Keratinocyte (primary cell): Measurements from ENCODE around the gene ADAMTS7. TPM values are rescaled to one million over a fixed set of nuclear protein-coding genes. Genes with fewer than 3 reads are reported as not detected.
"Not testable (repeated sequence)": the region's sequence is repeated elsewhere in the genome, so short reads cannot be mapped to it uniquely, and the experiment has no call there.

ENCODE experiments used
- DNase-seq: peaks from one replicate; pipeline ENCODE4 v3.0.0-alpha.2; 2011; ENCODE audit warnings: low read depth, missing footprints, low spot score
- FAIRE-seq: peaks from 2 replicates; lab custom pipeline; 2011; peaks lifted over from hg19 to GRCh38; lab: Jason Lieb, UNC
- H2AFZ ChIP-seq: 2 replicates; pipeline ENCODE4 v1.6.0; 2012; ENCODE audit warnings: low read length, control low read depth, inconsistent platforms; ENCODE audit not compliant: control insufficient read depth
- H3K27ac ChIP-seq: 2 replicates; pipeline ENCODE4 v1.5.1; 2011; ENCODE audit warnings: low read length; ENCODE audit not compliant: control insufficient read depth, insufficient read depth
- H3K27me3 ChIP-seq: 3 replicates; pipeline ENCODE4 v1.6.0; 2011; ENCODE audit warnings: low read length; ENCODE audit not compliant: control insufficient read depth, insufficient read depth; ENCODE audit errors: extremely low read depth
- H3K36me3 ChIP-seq, 2 experiments: 2 replicates in 1 of 2; 3 replicates in 1 of 2; pipeline ENCODE4 v1.5.1; 2011; ENCODE audit warnings: low read length in 2 of 2, mild to moderate bottlenecking in 1 of 2; ENCODE audit not compliant: control insufficient read depth in 2 of 2, insufficient read depth in 2 of 2; ENCODE audit errors: extremely low read depth in 1 of 2
- H3K4me1 ChIP-seq: 3 replicates; pipeline ENCODE4 v1.5.1; 2011; ENCODE audit warnings: low read length; ENCODE audit not compliant: control insufficient read depth, insufficient read depth; ENCODE audit errors: extremely low read depth
- H3K4me2 ChIP-seq: 3 replicates; pipeline ENCODE4 v1.6.0; 2011; ENCODE audit warnings: low read depth, low read length; ENCODE audit not compliant: control insufficient read depth, insufficient read depth; ENCODE audit errors: extremely low read depth
- H3K4me3 ChIP-seq, 3 experiments: fragments of 200-600 bp in 1 of 3; sonication (generic) in 1 of 3; 2 replicates in 2 of 3; 3 replicates in 1 of 3; pipeline ENCODE4 v1.5.1; 2011 to 2016; ENCODE audit warnings: low read length in 3 of 3, mild to moderate bottlenecking in 3 of 3, control low read depth in 2 of 3, inconsistent platforms in 1 of 3, low read depth in 1 of 3, mixed read lengths in 1 of 3, mixed run types in 1 of 3, moderate library complexity in 1 of 3; ENCODE audit not compliant: control insufficient read depth in 2 of 3, insufficient read depth in 2 of 3; ENCODE audit errors: extremely low read depth in 1 of 3
- H3K79me2 ChIP-seq: 2 replicates; pipeline ENCODE4 v1.6.0; 2012; ENCODE audit warnings: low read length; ENCODE audit not compliant: control insufficient read depth, insufficient read depth
- H3K9ac ChIP-seq: 3 replicates; pipeline ENCODE4 v1.6.0; 2011; ENCODE audit warnings: low read length; ENCODE audit not compliant: control insufficient read depth, insufficient read depth; ENCODE audit errors: extremely low read depth
- H3K9me1 ChIP-seq: 3 replicates; pipeline ENCODE4 v1.6.0; 2011; ENCODE audit warnings: low read length; ENCODE audit not compliant: control insufficient read depth, insufficient read depth; ENCODE audit errors: extremely low read depth
- H3K9me3 ChIP-seq: 2 replicates; pipeline ENCODE4 v1.5.1; 2012; ENCODE audit warnings: low read depth, low read length; ENCODE audit not compliant: control insufficient read depth
- H4K20me1 ChIP-seq: 3 replicates; pipeline ENCODE4 v1.6.0; 2011; ENCODE audit warnings: low read length; ENCODE audit not compliant: control insufficient read depth, insufficient read depth; ENCODE audit errors: extremely low read depth
- CTCF ChIP-seq, 3 experiments: IDR thresholded peaks in 1 of 3; conservative IDR thresholded peaks in 1 of 3; optimal IDR thresholded peaks in 1 of 3; 2 replicates in 2 of 3; 3 replicates in 1 of 3; pipeline versions ENCODE3 to v1.5.1; 2011; ENCODE audit warnings: low read length in 3 of 3, mild to moderate bottlenecking in 3 of 3, moderate library complexity in 2 of 3, control low read depth in 1 of 3, inconsistent platforms in 1 of 3; ENCODE audit not compliant: insufficient read depth in 2 of 3; ENCODE audit errors: extremely low read depth in 1 of 3
- EZH2 ChIP-seq: IDR thresholded peaks from one replicate; pipeline ENCODE4 v1.6.1; 2012; ENCODE audit warnings: inconsistent platforms, mild to moderate bottlenecking, low read length, moderate library complexity
- dilution Hi-C: fragments of 300-500 bp; cut with MboI; formaldehyde crosslinking; loops from one replicate; pipeline ENCODE4 v1.7.0; 2020; ENCODE audit warnings: low sequenced_read_pairs; ENCODE audit not compliant: extremely low pct_ligation_motif_present
- polyA plus RNA-seq, 5 experiments: library from polyadenylated mRNA; depleted of rRNA in 3 of 5; stranded (reverse) in 3 of 5; stranded (forward) in 1 of 5; unstranded in 1 of 5; fragments of >200 nt; gene quantifications; 1 replicate in 1 of 5; 2 replicates in 3 of 5; 3 replicates in 1 of 5; pipeline versions ENCODE4 v1.2.1 to v1.2.3, GENCODE V29; 2011 to 2012; ENCODE audit warnings: missing spikeins in 2 of 5, low read depth in 1 of 5, low replicate concordance in 1 of 5

Gene ADAMTS7
- polyA plus RNA-seq, 1 donor (not counting 4 experiments of a cell fraction or from before 2014, with no cell fraction given), result 0.13 TPM

GRCh38 chr15:78850352-78850751, 39.1 kb upstream of the ADAMTS7 start:
- H3K9ac ChIP-seq, result no peak overlapping the region
- no peak for DNase-seq

GRCh38 chr15:78847387-78847906, 36.2 kb upstream of the ADAMTS7 start:
- dilution Hi-C loops, H3K4me3 ChIP-seq, H3K79me2 ChIP-seq, H3K27me3 ChIP-seq, H3K36me3 ChIP-seq, H3K4me2 ChIP-seq, H3K9ac ChIP-seq, H4K20me1 ChIP-seq, DNase-seq, H3K27ac ChIP-seq, H3K4me1 ChIP-seq, H2AFZ ChIP-seq, H3K9me1 ChIP-seq, H3K9me3 ChIP-seq, FAIRE-seq: not testable (repeated sequence)

More at GRCh38 chr15:78850352-78850751, 39.1 kb upstream of the ADAMTS7 start:
- Histone ChIP-seq H3K4me1 (no peaks in the 10 kb centered on the region), H3K9me3 (no peaks in the 10 kb centered on the region), H3K4me3 (no peak overlapping the region), H2AFZ (no peak overlapping the region), H3K27me3 (no peaks in the 10 kb centered on the region), H3K9me1 (no peaks in the 10 kb centered on the region), H4K20me1 (no peaks in the 10 kb centered on the region), H3K79me2 (no peaks in the 10 kb centered on the region), H3K4me2 (no peak overlapping the region), H3K36me3 (no peaks in the 10 kb centered on the region), H3K27ac (no peak overlapping the region)
- dilution Hi-C loops, result no loop called here
- no peak for FAIRE-seq
- TF ChIP-seq EZH2 (no peak), CTCF (optimal IDR thresholded peaks at IDR 0.05 in 1 of 3, IDR thresholded peaks at IDR 0.05 in 1 of 3, conservative IDR thresholded peaks at IDR 0.05 in 1 of 3; ENCODE audit: extremely low read depth in 1 of 3, insufficient read depth in 2 of 3, low read length in 3 of 3) (no peak)

- H3K9ac ChIP-seq, FAIRE-seq, dilution Hi-C loops: not testable (repeated sequence)
Measured at GRCh38 chr15:78846906-78847305, 35.6 kb upstream of the ADAMTS7 start.

More at GRCh38 chr15:78846906-78847305, 35.6 kb upstream of the ADAMTS7 start:
- not testable (repeated sequence) for H3K4me1 ChIP-seq, H4K20me1 ChIP-seq, H3K4me3 ChIP-seq, H3K9me3 ChIP-seq, H3K27ac ChIP-seq, DNase-seq, H2AFZ ChIP-seq, H3K36me3 ChIP-seq, H3K4me2 ChIP-seq, H3K9me1 ChIP-seq, H3K27me3 ChIP-seq, H3K79me2 ChIP-seq
